Stomach smooth muscle (tissue), 2 donors: ENCODE results near the gene APLN.

Experiments used
- H3K27ac ChIP-seq: one replicate; pipeline ENCODE4 v1.7.0; 2013; ENCODE audit warnings: mild to moderate bottlenecking, low read length, inconsistent platforms
- H3K27me3 ChIP-seq, 2 donors: one replicate each; pipeline ENCODE4 v1.7.0; 2013; ENCODE audit warnings: low read length in 2 of 2; ENCODE audit not compliant: insufficient read depth in 2 of 2, control insufficient read depth in 1 of 2
- H3K36me3 ChIP-seq, 2 donors: one replicate each; pipeline ENCODE4 v1.7.0; 2013; ENCODE audit warnings: low read length in 2 of 2; ENCODE audit not compliant: control insufficient read depth in 2 of 2, insufficient read depth in 2 of 2
- H3K4me1 ChIP-seq: one replicate; pipeline ENCODE4 v1.7.0; 2013; ENCODE audit warnings: low read length; ENCODE audit not compliant: control insufficient read depth, insufficient read depth
- H3K4me3 ChIP-seq, 2 donors: one replicate each; pipeline ENCODE4 v1.7.0; 2013; ENCODE audit warnings: low read length in 2 of 2
- H3K9ac ChIP-seq, 2 donors: one replicate each; pipeline ENCODE4 v1.7.0; 2013; ENCODE audit warnings: low read length in 2 of 2, mild to moderate bottlenecking in 1 of 2
- H3K9me3 ChIP-seq, 2 donors: one replicate each; pipeline ENCODE4 v1.7.0; 2013; ENCODE audit warnings: low read length in 2 of 2; ENCODE audit not compliant: control insufficient read depth in 2 of 2
- donor health status: healthy.
- donor health status: Pancreatic carcinoma.

The APLN gene

DNA sequence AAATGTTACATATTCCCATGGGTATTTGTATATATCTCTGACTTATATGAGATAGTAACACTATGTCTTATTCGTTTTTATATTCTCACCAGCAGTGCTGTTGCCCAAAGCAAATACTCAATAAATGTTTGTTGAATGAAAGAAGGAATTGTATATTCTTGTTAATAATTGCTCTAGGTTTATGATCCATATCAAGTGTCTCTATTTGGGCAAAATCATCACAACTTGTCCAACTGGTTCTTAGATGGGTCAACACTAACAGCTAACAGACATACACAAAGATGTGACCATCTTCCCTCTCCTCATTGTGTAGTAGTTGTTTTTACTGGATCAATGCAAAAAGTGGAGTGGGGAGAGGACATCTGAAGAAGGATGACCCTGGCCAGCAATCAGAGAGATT is 6.6 kb upstream of the APLN start:
- H3K4me3 ChIP-seq = no peak overlapping the region
- H3K4me1 ChIP-seq = no peaks in the 10 kb centered on the region
- no peaks in the 10 kb centered on the region for H3K9me3 ChIP-seq
- no peaks in the 10 kb centered on the region for H3K36me3 ChIP-seq
- H3K27ac ChIP-seq = no peak overlapping the region
- no peak overlapping the region for H3K9ac ChIP-seq
- H3K27me3 ChIP-seq = peaks cover 0 to 3% of the 10 kb centered on the region in 2 donors

DNA sequence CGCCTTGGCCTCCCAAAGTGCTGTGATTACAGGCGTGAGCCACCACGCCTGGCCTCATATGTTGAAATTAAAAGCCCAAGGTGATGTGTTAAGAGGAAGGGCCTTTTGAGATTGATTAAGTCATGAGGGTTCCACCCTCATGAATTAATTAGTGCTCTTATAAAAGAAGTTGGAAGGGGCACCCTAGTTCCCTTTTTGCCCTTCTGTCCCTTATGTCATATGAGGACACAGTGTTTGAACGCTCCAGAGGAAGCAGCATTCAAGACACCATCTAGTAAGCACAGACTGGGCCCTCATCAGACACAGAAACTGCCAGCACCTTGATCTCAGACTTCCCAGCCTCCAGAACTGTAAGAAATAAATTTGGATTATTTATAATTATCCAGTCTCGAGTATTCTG is 5.1 kb upstream of the APLN start:
- no peak overlapping the region for H3K9ac ChIP-seq
- no peaks in the 10 kb centered on the region for H3K9me3 ChIP-seq
- no peaks in the 10 kb centered on the region for H3K4me1 ChIP-seq
- H3K36me3 ChIP-seq = no peaks in the 10 kb centered on the region
- no peak overlapping the region for H3K27ac ChIP-seq
- H3K4me3 ChIP-seq = no peak overlapping the region
- peaks cover 0 to 2% of the 10 kb centered on the region in 2 donors for H3K27me3 ChIP-seq

DNA sequence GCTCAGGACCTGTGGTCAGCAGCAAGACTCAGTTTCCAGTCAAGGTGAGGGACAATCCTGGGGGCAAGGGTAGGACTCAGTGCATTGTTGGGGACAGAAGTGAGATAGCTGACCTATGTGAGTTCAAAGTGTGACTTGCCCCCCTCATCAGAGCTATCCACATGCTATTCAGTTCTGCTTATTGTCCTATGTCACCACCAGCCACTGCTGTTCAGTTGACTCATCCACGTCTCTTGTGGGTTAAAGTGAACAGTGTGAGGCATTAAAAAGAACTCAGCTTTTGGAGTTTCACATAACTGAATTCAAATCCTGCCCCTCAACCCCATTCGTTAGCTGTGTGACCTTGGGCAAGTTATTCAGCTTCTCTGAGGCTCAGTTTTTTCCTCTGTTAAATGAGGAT is 4.4 kb upstream of the APLN start:
- H3K4me1 ChIP-seq = peaks cover 1% of the 10 kb centered on the region
- H3K27ac ChIP-seq = no peak overlapping the region
- H3K9ac ChIP-seq = no peak overlapping the region
- peaks cover 0 to 2% of the 10 kb centered on the region in 2 donors for H3K27me3 ChIP-seq
- no peak overlapping the region for H3K4me3 ChIP-seq
- no peaks in the 10 kb centered on the region for H3K9me3 ChIP-seq
- no peaks in the 10 kb centered on the region for H3K36me3 ChIP-seq

DNA sequence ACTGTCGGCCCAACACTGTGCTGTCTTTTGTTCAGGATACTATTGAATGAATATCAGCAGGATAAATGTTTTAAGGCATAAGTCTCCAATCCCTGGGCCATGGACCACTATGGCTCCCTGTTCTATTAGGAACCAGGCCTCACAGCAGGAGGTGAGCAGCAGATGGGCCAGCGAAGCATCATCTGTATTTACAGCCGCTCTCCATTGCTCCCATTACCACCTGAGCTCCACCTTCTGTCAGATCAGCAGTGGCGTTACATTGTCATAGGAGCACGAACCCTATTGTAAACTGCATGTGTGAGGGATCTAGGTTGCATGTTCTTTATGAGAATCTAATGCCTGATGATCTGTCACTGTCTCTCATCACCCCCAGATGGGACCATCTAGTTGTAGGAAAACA is 3.7 kb upstream of the APLN start:
- Histone ChIP-seq H3K9ac (no peak overlapping the region), H3K36me3 (no peaks in the 10 kb centered on the region), H3K27me3 (peaks cover 0 to 5% of the 10 kb centered on the region in 2 donors), H3K9me3 (no peaks in the 10 kb centered on the region), H3K27ac (no peak overlapping the region), H3K4me3 (no peak overlapping the region), H3K4me1 (peaks cover 7% of the 10 kb centered on the region)

DNA sequence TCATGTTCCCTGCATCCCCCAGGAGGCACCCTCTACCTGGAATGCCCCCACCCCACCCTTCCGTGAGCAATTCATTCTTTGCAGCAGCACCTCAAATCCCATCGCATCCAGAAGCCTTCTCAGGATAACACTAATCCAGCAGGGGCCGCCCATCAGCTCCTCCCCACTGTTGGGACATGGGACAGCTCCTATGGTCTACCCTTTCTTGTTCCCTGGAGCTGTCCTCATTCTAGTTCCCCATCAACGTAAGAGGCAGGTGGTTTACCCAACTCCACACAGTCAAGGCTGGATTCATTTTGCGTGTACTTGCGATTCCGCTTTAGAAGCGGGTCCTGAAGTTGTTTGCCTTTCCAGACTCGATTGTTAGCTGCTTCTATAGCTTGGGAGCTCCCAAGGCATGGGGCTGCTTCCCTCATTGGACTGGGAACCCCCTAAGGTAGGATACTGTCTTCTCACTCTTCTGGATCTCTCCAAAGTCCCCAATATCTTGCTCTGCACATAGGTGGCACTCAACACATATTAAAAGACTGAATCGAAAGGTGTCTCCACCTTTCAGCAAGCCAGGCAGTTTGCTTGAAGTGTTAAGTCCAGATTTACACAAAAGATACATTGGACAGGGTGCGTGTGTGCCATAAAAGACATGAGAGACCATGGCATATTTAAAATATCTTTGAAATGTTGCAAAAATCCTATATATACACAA is 942 bp upstream of the APLN start:
- Histone ChIP-seq H3K4me1 (peaks cover 9% of the 10 kb centered on the region), H3K27ac (no peak overlapping the region), H3K36me3 (no peaks in the 10 kb centered on the region), H3K27me3 (peaks cover 0 to 6% of the 10 kb centered on the region in 2 donors), H3K4me3 (no peak overlapping the region), H3K9ac (no peak overlapping the region), H3K9me3 (no peaks in the 10 kb centered on the region)

DNA sequence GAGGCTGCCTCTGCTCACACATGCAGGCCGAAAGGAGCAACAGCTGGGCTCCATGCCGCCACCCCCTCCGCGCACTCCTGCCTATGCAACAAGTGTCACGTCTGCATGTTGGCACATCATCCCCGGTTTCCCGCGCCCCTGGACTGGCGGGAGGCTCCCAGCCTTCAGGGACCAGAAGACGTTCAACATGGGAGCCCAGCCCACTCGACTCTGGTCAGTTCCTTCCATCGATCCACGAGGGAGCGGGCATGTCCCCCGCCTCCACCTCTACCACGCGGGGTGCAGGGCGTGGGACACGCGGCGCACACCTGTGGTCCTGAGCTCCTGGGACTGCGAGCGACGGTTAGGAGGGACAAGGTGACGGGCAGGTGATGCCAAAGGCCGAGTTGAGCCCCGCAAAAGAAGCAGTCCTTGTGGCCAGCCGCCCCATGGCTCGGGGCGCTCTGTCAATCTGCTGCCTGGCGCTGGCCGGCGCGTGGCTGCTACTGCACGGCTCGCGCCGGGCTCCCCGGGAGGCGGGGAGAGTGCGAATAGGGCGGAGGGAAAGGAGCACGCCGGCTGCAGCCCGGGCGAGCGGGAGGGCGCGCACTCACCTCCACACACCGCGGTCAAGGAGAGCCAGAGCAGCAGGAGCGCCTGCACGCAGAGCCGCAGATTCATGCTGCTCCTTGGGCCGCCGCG is 645 bp downstream of the APLN start:
- H3K27ac ChIP-seq = no peak overlapping the region
- no peaks in the 10 kb centered on the region for H3K36me3 ChIP-seq
- no peak overlapping the region for H3K9ac ChIP-seq
- H3K4me1 ChIP-seq = peaks cover 9% of the 10 kb centered on the region
- H3K27me3 ChIP-seq = peaks cover 0 to 12% of the 10 kb centered on the region in 2 donors
- H3K4me3 ChIP-seq = peak overlapping the region in 1 of 2 donors; percentile 69
- no peaks in the 10 kb centered on the region for H3K9me3 ChIP-seq

DNA sequence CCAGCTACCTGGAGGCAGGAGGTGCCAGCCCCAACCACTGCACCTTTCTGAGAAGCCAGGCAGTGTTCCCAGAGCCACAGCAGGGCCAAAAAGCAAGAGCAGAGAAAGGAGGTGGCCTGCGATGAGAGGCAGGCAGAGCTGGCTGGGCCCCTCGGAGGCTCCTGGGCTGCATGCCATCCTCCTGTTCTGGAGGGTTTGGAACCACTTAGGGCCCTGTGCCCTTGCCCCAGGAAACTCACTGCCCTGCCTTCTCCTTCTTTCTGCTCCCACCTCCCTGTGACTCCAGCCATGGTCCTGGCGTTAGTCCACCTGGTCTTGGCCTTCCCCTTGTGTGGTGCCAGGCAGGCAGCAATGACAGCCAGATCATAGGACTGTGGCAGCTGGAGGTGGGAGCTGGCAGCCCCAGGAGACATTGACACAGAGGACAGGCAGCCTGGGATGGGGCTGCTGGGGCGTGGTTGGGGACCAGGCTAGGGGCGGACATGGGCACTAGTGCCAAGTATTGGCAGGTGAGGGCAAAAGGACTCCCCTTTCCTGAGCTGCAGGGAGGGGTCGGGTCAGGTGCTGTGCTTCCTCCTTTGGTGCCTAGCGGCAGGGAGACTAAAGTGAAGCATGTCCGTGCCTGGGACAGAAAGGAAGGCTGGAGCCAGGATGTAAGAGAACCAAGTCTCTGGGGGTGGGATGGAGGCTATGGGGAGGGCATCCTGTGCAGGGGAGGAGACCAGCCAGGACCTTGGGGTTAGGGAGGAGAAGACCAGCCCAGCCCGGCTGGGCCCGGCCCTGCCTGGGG is 1.4 kb downstream of the APLN start:
- peaks cover 9% of the 10 kb centered on the region for H3K4me1 ChIP-seq
- H3K4me3 ChIP-seq = peak overlapping the region in 1 of 2 donors; percentile 69
- peaks cover 0 to 12% of the 10 kb centered on the region in 2 donors for H3K27me3 ChIP-seq
- H3K27ac ChIP-seq = no peak overlapping the region
- no peaks in the 10 kb centered on the region for H3K36me3 ChIP-seq
- no peak overlapping the region for H3K9ac ChIP-seq
- H3K9me3 ChIP-seq = no peaks in the 10 kb centered on the region

DNA sequence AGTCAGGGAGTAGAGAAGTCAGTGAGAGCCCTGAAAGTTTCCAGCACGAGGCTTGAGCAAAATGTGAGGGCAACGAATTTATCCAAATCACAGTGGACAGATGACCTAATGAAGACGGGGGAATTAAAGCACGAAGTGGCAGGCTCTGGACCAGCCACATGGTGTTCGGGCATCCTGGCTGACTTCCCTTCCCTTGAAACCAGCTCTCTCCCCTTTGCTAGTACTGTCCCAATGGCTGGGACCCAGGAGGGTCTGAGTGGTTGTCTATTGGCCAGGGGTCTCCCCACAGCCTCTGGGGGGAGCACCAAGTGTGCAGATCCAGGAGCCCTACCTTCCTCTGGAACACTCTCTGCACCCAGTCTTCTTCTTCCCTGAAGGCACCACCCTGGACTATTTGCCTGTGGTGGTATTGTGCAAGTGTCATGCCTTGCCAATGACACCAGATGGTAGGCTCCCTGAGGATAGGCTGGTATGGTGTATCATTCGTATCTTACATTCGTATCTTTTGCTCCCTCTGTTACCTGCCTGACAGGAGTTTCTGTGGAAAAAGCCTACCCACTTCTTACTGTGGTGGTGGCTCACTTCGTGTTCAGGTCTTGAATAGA is 2.1 kb downstream of the APLN start:
- Histone ChIP-seq H3K27me3 (peaks cover 0 to 12% of the 10 kb centered on the region in 2 donors), H3K9ac (no peak overlapping the region), H3K36me3 (no peaks in the 10 kb centered on the region), H3K27ac (no peak overlapping the region), H3K9me3 (no peaks in the 10 kb centered on the region), H3K4me1 (peaks cover 9% of the 10 kb centered on the region), H3K4me3 (no peak overlapping the region)

DNA sequence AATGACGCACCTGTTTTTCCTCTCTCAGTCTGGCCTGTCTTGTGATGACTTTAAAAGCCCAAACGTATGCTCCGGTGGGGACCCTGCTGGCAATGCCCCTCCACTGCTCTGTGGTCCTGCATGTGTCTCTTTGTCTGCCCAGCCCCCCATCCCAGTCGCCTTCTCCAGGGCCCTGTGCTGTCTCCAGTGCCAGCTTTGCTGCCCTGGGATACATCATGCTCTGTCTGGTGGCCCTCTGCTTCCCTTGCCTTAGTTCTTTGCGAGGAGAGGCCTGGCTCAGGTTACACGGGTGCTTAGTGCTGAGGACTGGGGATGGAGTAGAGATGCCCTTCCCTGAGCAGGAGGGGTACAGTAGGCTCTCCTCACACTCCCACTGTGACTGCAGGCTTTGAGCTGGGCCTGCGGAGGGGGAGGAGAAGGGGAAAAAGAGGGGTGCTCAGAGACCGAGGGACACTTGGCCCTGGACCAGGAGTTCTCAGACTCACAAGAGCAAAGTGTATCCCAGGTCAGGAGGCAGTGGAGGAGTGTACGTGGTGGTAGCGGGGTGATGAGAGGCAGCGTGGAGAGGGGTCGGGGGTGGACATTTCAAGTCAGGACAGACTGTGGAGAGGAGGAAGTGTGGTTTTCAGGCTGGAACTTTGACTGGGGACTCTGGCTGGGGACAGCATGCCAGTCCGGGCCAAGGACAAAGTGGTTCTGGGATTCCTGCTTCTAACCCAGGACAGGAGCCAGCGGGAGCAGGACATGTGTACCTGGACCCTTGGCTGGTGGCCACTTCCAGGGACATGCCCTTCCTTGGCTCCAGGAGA is 2.8 kb downstream of the APLN start:
- Histone ChIP-seq H3K27me3 (peaks cover 0 to 12% of the 10 kb centered on the region in 2 donors), H3K27ac (no peak overlapping the region)

More for the DNA sequence above, 2.8 kb downstream of the APLN start:
- Histone ChIP-seq H3K9ac (no peak overlapping the region), H3K36me3 (no peaks in the 10 kb centered on the region), H3K4me1 (peaks cover 9% of the 10 kb centered on the region), H3K9me3 (no peaks in the 10 kb centered on the region), H3K4me3 (no peak overlapping the region)
